ENCODE data around the gene CDKN2B-AS1. TPM values are rescaled to one million over a fixed set of nuclear protein-coding genes. Genes with fewer than 3 reads are reported as not detected.
A peak's percentile ranks its signal among the peaks of the same experiment; 100 is the strongest.

The CDKN2B-AS1 gene
- total and polyA plus RNA-seq, 5 donors, result 0.09 to 0.24 TPM; not detected in 3

GRCh38 chr9:21983561-21983935 lies 11.0 kb upstream of the CDKN2B-AS1 start:
- DNase-seq (no peak), ATAC-seq (no peak)
- H3K27ac ChIP-seq (ENCODE audit: low read length), result no peak overlapping the region
- WGBS, result 60% methylated on average over 1 of the region's 1 CpG
- H3K9me3 ChIP-seq (ENCODE audit: control insufficient read depth, low read length), result no peaks in the 10 kb centered on the region
- peaks cover 5% of the 10 kb centered on the region for H3K27me3 ChIP-seq (ENCODE audit: control insufficient read depth, insufficient read depth)
- no peaks in the 10 kb centered on the region for H3K4me1 ChIP-seq (ENCODE audit: control insufficient read depth, insufficient read depth, low read length)
- intact Hi-C loops (cut with DNase I), result no loop called here
- H3K4me3 ChIP-seq (ENCODE audit: low read length), result no peak overlapping the region

GRCh38 chr9:21984101-21984500 lies 10.5 kb upstream of the CDKN2B-AS1 start:
- no peak for ATAC-seq
- peaks cover 5% of the 10 kb centered on the region for H3K27me3 ChIP-seq (ENCODE audit: control insufficient read depth, insufficient read depth)
- no peak for DNase-seq
- H3K9me3 ChIP-seq (ENCODE audit: control insufficient read depth, low read length), result no peaks in the 10 kb centered on the region
- H3K4me3 ChIP-seq (ENCODE audit: low read length), result no peak overlapping the region
- no peaks in the 10 kb centered on the region for H3K4me1 ChIP-seq (ENCODE audit: control insufficient read depth, insufficient read depth, low read length)
- intact Hi-C loops (cut with DNase I), result no loop called here
- no peak overlapping the region for H3K27ac ChIP-seq (ENCODE audit: low read length)

- no peak overlapping the region for H3K4me3 ChIP-seq (ENCODE audit: low read length)
- H3K4me1 ChIP-seq (ENCODE audit: control insufficient read depth, insufficient read depth, low read length), result no peaks in the 10 kb centered on the region
- intact Hi-C loops (cut with DNase I), result no loop called here
- ATAC-seq (no peak), DNase-seq (no peak)
- H3K27me3 ChIP-seq (ENCODE audit: control insufficient read depth, insufficient read depth), result peaks cover 4% of the 10 kb centered on the region
- WGBS, result 66% methylated on average over 5 of the region's 5 CpGs
- no peak overlapping the region for H3K27ac ChIP-seq (ENCODE audit: low read length)
- no peaks in the 10 kb centered on the region for H3K9me3 ChIP-seq (ENCODE audit: control insufficient read depth, low read length)
Measured at GRCh38 chr9:21985964-21986667, 8.5 kb upstream of the CDKN2B-AS1 start.

GRCh38 chr9:21988056-21988990 lies 6.3 kb upstream of the CDKN2B-AS1 start:
- WGBS, result 32% methylated on average over 9 of the region's 9 CpGs
- H3K9me3 ChIP-seq (ENCODE audit: control insufficient read depth, low read length), result no peaks in the 10 kb centered on the region
- ATAC-seq (no peak), DNase-seq (no peak)
- H3K4me1 ChIP-seq (ENCODE audit: control insufficient read depth, insufficient read depth, low read length), result no peaks in the 10 kb centered on the region
- peaks cover 4% of the 10 kb centered on the region for H3K27me3 ChIP-seq (ENCODE audit: control insufficient read depth, insufficient read depth)
- H3K4me3 ChIP-seq (ENCODE audit: low read length), result no peak overlapping the region
- H3K27ac ChIP-seq (ENCODE audit: low read length), result no peak overlapping the region
- intact Hi-C loops (cut with DNase I), result no loop called here

GRCh38 chr9:21989440-21990189 lies 5.0 kb upstream of the CDKN2B-AS1 start:
- intact Hi-C loops (cut with DNase I), result no loop called here
- Histone ChIP-seq H3K27me3 (ENCODE audit: control insufficient read depth, insufficient read depth) (peaks cover 4% of the 10 kb centered on the region), H3K9me3 (ENCODE audit: control insufficient read depth, low read length) (no peaks in the 10 kb centered on the region), H3K27ac (ENCODE audit: low read length) (no peak overlapping the region), H3K4me3 (ENCODE audit: low read length) (no peak overlapping the region), H3K4me1 (ENCODE audit: control insufficient read depth, insufficient read depth, low read length) (peaks cover 2% of the 10 kb centered on the region)
- ATAC-seq, result no peak
- 17% methylated on average over 35 of the region's 35 CpGs for WGBS
- DNase-seq, result peak in 1 of 3 donors; percentile 39

- Histone ChIP-seq H3K27me3 (ENCODE audit: control insufficient read depth, insufficient read depth) (peaks cover 2% of the 10 kb centered on the region), H3K27ac (ENCODE audit: low read length) (no peak overlapping the region), H3K4me3 (ENCODE audit: low read length) (no peak overlapping the region), H3K9me3 (ENCODE audit: control insufficient read depth, low read length) (no peaks in the 10 kb centered on the region), H3K4me1 (ENCODE audit: control insufficient read depth, insufficient read depth, low read length) (peaks cover 2% of the 10 kb centered on the region)
- DNase-seq, result no peak
- intact Hi-C loops (cut with DNase I), result no loop called here
- WGBS, result 83% methylated on average over 5 of the region's 5 CpGs
- no peak for ATAC-seq
Measured at GRCh38 chr9:21991072-21991959, 3.3 kb upstream of the CDKN2B-AS1 start.

GRCh38 chr9:21993007-21993406 lies 1.6 kb upstream of the CDKN2B-AS1 start:
- H3K27me3 ChIP-seq (ENCODE audit: control insufficient read depth, insufficient read depth), result peaks cover 2% of the 10 kb centered on the region
- no peak for ATAC-seq

GRCh38 chr9:21993893-21994555 lies 567 bp upstream of the CDKN2B-AS1 start, which contains the start of gene CDKN2A:
TSS of gene CDKN2A (minus strand) at chr9:21994392.
- Histone ChIP-seq H3K4me1 (ENCODE audit: control insufficient read depth, insufficient read depth, low read length) (peaks cover 2% of the 10 kb centered on the region), H3K4me3 (ENCODE audit: low read length) (peak within 1 kb of the TSS; percentile 86), H3K27ac (ENCODE audit: low read length) (no peak within 1 kb of the TSS), H3K9me3 (ENCODE audit: control insufficient read depth, low read length) (no peaks in the 10 kb centered on the region), H3K27me3 (ENCODE audit: control insufficient read depth, insufficient read depth) (peaks cover 2% of the 10 kb centered on the region)
- DNase-seq (peak in 2 of 3 donors; percentile 64 to 71), ATAC-seq (peak; percentile 48 to 58)
- 7% methylated on average over 52 of the region's 53 CpGs for WGBS
- intact Hi-C loops (cut with DNase I), result no loop called here

More at GRCh38 chr9:21993007-21993406, 1.6 kb upstream of the CDKN2B-AS1 start:
- Histone ChIP-seq H3K27ac (ENCODE audit: low read length) (no peak overlapping the region), H3K4me3 (ENCODE audit: low read length) (no peak overlapping the region), H3K9me3 (ENCODE audit: control insufficient read depth, low read length) (no peaks in the 10 kb centered on the region), H3K4me1 (ENCODE audit: control insufficient read depth, insufficient read depth, low read length) (peaks cover 2% of the 10 kb centered on the region)
- intact Hi-C loops (cut with DNase I), result no loop called here
- 96% methylated on average over 4 of the region's 4 CpGs for WGBS
- no peak for DNase-seq

GRCh38 chr9:21995006-21995665 lies 545 bp downstream of the CDKN2B-AS1 start:
- peak; percentile 66 to 85 (median 85) for DNase-seq
- WGBS, result under 1% methylated on average over 56 of the region's 56 CpGs
- intact Hi-C loops (cut with DNase I), result no loop called here
- Histone ChIP-seq H3K4me3 (ENCODE audit: low read length) (peak overlapping the region; percentile 86), H3K27ac (ENCODE audit: low read length) (no peak overlapping the region), H3K27me3 (ENCODE audit: control insufficient read depth, insufficient read depth) (peaks cover 2% of the 10 kb centered on the region), H3K4me1 (ENCODE audit: control insufficient read depth, insufficient read depth, low read length) (peaks cover 2% of the 10 kb centered on the region), H3K9me3 (ENCODE audit: control insufficient read depth, low read length) (no peaks in the 10 kb centered on the region)
- peak; percentile 87 to 90 for ATAC-seq
